Jurkat, Clone E6-1 (cell line): Measurements from ENCODE around the gene RILPL2.
A peak's percentile ranks its signal among the peaks of the same experiment; 100 is the strongest.
"Not testable (repeated sequence)": the region's sequence is repeated elsewhere in the genome, so short reads cannot be mapped to it uniquely, and the experiment has no call there.

Experiments used
- DNase-seq: peaks from one replicate; pipeline ENCODE4 v3.0.0-alpha.2; 2011; ENCODE audit warnings: low read depth, low spot score
- H3K4me3 ChIP-seq: 2 replicates; pipeline ENCODE4 v1.5.1; 2011; ENCODE audit warnings: mild to moderate bottlenecking, low read length, control low read depth, moderate library complexity

The RILPL2 gene

DNA sequence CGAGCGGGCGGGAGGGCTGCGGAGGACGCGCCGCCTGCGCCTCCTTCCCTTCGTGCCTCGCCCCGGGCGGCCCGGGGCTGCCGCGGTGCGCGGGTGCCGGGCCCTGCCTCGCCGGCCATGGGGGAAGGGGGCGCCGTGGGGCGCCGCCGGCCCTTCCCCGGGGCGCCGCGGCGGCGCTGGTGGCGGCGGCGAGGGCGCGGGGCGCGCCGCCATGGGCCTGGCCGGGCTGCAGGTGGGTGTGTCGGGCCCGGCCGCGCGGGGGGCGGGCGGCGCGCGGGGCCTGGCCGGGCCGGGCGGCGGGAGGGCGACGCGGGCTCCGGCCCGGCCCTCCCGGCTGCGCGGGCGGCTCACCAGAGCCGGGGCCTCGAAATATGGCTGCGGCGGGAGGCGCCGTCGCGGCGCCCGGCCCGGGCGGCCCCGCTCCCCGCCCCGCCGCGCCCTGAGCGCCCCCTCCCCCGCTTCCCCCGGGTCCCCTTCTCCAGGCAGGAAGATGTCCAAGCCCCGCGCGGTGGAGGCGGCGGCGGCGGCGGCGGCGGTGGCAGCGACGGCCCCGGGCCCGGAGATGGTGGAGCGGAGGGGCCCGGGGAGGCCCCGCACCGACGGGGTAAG lies 47.4 kb downstream of the RILPL2 start:
- DNase-seq = no peak
- peak overlapping the region; percentile 45; the same call in 1 of the 2 replicates for H3K4me3 ChIP-seq

DNA sequence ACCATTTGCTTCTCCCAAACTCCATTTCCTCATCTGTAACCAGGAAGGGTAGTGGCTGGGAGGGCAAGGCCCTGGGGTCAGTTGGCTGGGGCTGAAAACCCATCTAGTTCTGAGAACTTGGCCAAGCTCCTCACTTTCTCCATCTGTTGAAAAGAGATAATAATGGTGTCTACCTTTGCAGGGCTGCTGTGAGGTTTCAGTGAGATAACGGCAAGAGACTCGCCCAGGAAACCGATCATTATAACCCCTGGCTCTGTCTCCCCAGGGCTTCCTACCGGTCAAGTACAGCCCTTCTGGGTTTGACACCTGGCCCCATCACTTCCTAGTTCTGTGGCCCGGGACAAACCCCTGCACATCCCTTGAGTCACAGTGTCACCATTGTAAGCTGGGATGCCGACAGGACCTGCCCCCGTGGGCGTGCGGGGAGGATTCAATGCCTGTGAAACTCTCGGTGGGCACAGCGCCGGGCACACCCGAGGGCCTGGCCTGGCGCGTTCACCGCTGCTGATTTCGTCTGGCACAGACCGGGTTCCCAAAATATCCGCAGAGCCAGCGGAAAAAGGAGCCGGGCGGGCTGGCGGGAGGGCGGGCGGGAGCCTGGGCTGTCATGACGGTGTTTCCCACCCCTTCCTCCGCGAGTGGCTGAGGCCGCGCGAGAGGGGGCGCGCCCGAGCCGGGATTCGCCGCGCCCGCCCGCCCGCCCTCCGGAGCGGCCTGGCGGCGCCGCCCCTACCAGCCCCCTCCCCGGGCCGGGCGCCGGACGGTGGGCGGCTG lies 48.1 kb downstream of the RILPL2 start:
- H3K4me3 ChIP-seq = peak overlapping the region; percentile 77
- DNase-seq = peak; percentile 31

DNA sequence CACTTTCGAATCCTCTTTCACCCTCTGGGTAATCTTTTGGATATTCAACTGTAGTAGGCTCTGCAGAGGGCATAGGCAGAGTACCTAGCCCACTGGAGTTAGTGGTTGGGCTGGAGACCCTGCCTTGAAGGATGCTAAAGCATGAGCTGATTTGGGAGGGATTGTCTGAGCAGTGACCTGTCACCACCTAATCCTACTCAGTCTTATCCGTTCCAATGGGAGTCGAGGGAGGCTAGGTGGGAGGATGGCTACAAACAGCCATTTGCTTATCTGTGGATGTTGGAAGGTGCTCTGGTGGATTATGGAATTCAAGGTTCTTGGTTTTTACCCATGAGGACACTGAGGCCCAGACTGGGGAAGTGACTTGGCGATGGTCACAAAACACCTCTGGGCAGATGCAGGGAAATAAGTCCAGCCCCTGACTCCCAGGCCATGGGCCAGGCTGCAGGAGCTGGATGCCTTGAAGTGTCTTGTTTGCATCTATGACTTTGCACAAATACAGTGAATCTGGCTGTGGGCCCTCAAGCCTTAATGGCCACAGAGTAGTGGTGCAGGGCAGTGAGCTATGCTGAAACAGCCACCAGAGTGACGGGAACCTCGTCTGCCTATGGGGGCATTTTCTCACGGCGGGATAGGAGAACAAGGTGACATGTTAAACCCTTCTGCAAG lies 48.8 kb downstream of the RILPL2 start:
- H3K4me3 ChIP-seq = peak overlapping the region; percentile 77
- no peak for DNase-seq

GRCh38 chr12:123385536-123385935 lies 50.9 kb downstream of the RILPL2 start:
- not testable (repeated sequence) for DNase-seq, H3K4me3 ChIP-seq

DNA sequence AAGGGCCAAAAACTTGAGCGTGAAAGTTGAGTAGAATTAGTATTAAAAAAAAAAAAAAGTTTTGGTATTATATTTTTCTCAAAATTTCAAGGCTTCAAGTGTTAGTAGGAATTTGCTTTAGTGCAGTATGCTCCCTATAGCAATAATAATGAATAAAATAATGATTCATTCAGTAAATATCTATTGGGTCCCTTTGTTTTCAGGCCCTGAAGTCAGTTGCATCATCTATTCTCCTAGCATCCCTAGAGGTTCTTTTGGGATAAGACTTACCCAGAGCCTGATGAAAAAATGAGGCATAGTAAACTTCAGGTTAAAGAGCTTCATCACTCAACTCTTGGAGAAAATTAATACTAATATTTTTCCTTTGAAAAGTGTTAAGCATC lies 51.5 kb downstream of the RILPL2 start:
- peak overlapping the region; percentile 82 for H3K4me3 ChIP-seq
- no peak for DNase-seq

DNA sequence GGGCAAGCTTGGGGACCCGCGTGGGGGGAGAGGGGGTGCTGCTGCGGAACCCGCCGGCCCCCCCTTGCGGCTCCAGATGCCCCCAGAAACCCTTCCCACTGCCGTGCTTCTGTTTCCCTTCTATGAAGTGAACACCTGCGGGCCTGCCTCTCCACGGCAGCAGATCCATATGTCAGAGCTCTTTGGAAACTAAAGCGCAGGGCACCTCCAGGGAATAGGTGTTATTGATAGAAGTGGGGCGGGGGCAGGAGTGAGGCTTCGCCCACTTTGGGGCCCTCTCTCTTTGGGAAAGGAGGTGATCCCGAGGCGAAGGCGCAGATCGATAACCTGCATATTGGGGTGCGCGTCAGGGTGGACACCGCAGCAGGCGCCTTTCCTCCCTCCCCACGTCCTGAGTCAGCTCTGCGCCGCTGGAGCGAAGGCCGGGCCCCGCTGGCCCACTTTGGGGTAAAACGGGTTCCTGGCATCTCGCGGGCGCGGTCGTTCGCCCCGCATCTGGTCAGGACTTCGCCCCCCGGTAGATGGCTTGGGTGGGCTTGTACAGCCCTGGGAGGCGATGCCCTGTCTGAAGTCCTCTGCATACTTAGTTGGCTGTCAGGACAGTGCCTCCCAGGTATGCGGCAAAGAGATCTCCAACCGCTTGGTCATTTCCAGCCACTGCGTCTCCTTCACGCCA lies 52.0 kb downstream of the RILPL2 start:
- peak; percentile 22 for DNase-seq
- H3K4me3 ChIP-seq = peak overlapping the region; percentile 82

DNA sequence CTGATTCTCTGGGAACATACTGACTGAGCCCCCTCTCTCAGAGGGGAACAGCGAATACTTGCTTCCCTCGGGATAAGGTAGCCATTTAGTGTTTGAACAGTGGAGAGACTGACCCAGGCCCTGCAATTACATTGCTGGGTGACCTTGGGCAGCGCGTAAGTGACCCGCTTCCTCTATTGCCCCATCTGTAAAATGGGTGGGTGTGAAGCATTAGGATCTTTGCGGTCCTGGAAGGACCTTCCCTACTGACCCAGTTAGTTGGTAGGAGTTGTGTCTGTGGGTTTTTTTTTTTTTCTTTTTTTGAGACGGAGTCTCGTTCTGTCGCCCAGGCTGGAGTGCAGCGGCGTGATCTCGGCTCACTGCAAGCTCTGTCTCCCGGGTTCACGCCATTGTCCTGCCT lies 53.8 kb downstream of the RILPL2 start:
- no peak overlapping the region for H3K4me3 ChIP-seq
- no peak for DNase-seq

- no peak overlapping the region for H3K4me3 ChIP-seq
- no peak for DNase-seq
Measured at GRCh38 chr12:123379391-123379790, 57.1 kb downstream of the RILPL2 start.

GRCh38 chr12:123372415-123372814 lies 64.1 kb downstream of the RILPL2 start:
- not testable (repeated sequence) for DNase-seq, H3K4me3 ChIP-seq

DNA sequence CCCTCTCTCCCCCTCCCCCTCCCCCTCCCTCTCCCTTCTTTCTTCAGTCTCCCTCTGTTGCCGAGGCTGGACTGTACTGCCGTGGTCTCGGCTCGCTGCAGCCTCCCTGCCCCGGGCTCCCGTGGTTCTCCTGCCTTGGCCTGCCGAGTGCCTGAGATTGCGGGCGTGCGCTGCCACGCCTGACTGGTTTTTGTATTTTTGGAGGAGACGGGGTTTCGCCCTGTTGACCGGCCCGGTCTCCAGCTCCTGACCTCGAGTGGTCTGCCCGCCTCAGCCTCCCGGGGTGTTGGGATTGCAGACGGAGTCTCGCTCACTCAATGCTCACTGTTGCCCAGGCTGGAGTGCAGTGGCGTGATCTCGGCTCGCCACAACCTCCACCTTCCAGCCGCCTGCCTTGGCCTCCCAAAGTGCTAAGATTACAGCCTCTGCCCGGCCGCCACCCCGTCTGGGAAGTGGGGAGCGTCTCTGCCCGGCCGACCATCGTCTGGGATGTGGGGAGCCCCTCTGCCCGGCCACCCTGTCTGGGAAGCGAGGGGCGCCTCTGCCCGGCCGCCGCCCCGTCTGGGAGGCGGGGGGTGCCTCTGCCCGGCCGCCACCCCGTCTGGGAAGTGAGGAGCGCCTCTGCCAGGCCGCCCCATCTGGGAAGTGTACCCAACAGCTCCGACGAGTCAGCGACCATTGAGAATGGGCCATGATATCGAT lies 64.7 kb downstream of the RILPL2 start:
- DNase-seq = not testable (repeated sequence)

GRCh38 chr12:123369229-123369628 lies 67.3 kb downstream of the RILPL2 start:
- DNase-seq = no peak
- no peak overlapping the region for H3K4me3 ChIP-seq

More for the DNA sequence above, 64.7 kb downstream of the RILPL2 start:
- not testable (repeated sequence) for H3K4me3 ChIP-seq

GRCh38 chr12:123368431-123368830 lies 68.1 kb downstream of the RILPL2 start:
- not testable (repeated sequence) for DNase-seq, H3K4me3 ChIP-seq

DNA sequence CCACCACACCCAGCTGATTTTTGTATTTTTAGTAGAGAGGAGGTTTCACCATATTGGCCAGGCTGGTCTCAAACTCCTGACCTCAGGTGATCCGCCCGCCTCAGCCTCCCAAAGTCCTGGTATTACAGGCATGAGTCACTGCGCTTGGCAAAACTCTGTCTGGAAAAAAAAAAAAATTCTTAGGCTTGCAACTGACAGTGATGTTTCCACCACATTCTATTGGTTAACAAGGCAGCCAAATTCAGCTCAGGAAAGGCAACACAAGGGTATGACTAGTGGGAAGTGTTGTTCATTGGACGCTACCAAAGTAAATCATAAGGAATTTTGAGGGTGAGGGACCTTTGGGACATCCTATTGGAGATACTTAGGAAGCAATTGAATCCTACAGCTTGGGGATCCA lies 69.0 kb downstream of the RILPL2 start:
- no peak overlapping the region for H3K4me3 ChIP-seq
- no peak for DNase-seq
